ENCODE data around the gene TMOD3. TPM values are rescaled to one million over a fixed set of nuclear protein-coding genes. Genes with fewer than 3 reads are reported as not detected.

The TMOD3 gene
- total RNA-seq, 2 donors from 2014 or later, result 9.2 to 11.2 TPM

GRCh38 chr15:51846463-51847230 lies 17.2 kb downstream of the TMOD3 start:
- no peak overlapping the region for H3K4me3 ChIP-seq
- DNase-seq (no peak), ATAC-seq (peak; percentile 35)
- no peaks in the 10 kb centered on the region for H3K9me3 ChIP-seq
- H3K4me1 ChIP-seq, result peaks cover 63% of the 10 kb centered on the region
- H3K27ac ChIP-seq, result peak overlapping the region in 2 of 4 donors; percentile 1 to 43
- no peaks in the 10 kb centered on the region for H3K36me3 ChIP-seq (replicated peaks in 1 of 2; ENCODE audit: insufficient read depth in 1 of 2, low read depth in 2 of 2)
- intact Hi-C loops (cut with DNase I), result no loop called here
- no peaks in the 10 kb centered on the region for H3K27me3 ChIP-seq
- TF ChIP-seq CTCF (IDR thresholded peaks at IDR 0.05), result no peak
- no peak for TF ChIP-seq POLR2A (IDR thresholded peaks at IDR 0.05)
- 59 to 63% methylated on average over 3 of the region's 3 CpGs for WGBS, 2 donors

GRCh38 chr15:51848811-51849210 lies 19.4 kb downstream of the TMOD3 start:
- intact Hi-C loops (cut with DNase I), result no loop called here

GRCh38 chr15:51849860-51850259 lies 20.4 kb downstream of the TMOD3 start:
- peaks cover 31% of the 10 kb centered on the region for H3K4me1 ChIP-seq

More at GRCh38 chr15:51848811-51849210, 19.4 kb downstream of the TMOD3 start:
- no peaks in the 10 kb centered on the region for H3K36me3 ChIP-seq (replicated peaks in 1 of 2; ENCODE audit: insufficient read depth in 1 of 2, low read depth in 2 of 2)
- H3K27me3 ChIP-seq, result no peaks in the 10 kb centered on the region
- TF ChIP-seq POLR2A (IDR thresholded peaks at IDR 0.05) (no peak), CTCF (IDR thresholded peaks at IDR 0.05) (no peak)
- no peak for DNase-seq
- H3K9me3 ChIP-seq, result no peaks in the 10 kb centered on the region
- no peak for ATAC-seq
- 42 to 46% methylated on average over 3 of the region's 3 CpGs for WGBS, 2 donors
- H3K4me3 ChIP-seq, result no peak overlapping the region
- H3K27ac ChIP-seq, result no peak overlapping the region
- H3K4me1 ChIP-seq, result peaks cover 42% of the 10 kb centered on the region

GRCh38 chr15:51853998-51854397 lies 24.5 kb downstream of the TMOD3 start:
- Histone ChIP-seq H3K27me3 (no peaks in the 10 kb centered on the region), H3K4me1 (peaks cover 15% of the 10 kb centered on the region), H3K36me3 (replicated peaks in 1 of 2; ENCODE audit: insufficient read depth in 1 of 2, low read depth in 2 of 2) (no peaks in the 10 kb centered on the region), H3K4me3 (no peak overlapping the region), H3K27ac (no peak overlapping the region), H3K9me3 (no peaks in the 10 kb centered on the region)
- intact Hi-C loops (cut with DNase I), result no loop called here
- DNase-seq, result no peak
- no peak for ATAC-seq
- TF ChIP-seq POLR2A (IDR thresholded peaks at IDR 0.05) (no peak), CTCF (IDR thresholded peaks at IDR 0.05) (no peak)
- 78 to 86% methylated on average over 2 of the region's 2 CpGs for WGBS, 2 donors

More at GRCh38 chr15:51849860-51850259, 20.4 kb downstream of the TMOD3 start:
- Histone ChIP-seq H3K27me3 (no peaks in the 10 kb centered on the region), H3K4me3 (no peak overlapping the region), H3K9me3 (no peaks in the 10 kb centered on the region), H3K27ac (no peak overlapping the region), H3K36me3 (replicated peaks in 1 of 2; ENCODE audit: insufficient read depth in 1 of 2, low read depth in 2 of 2) (no peaks in the 10 kb centered on the region)
- intact Hi-C loops (cut with DNase I), result no loop called here
- 92 to 95% methylated on average over 3 of the region's 3 CpGs for WGBS, 2 donors
- TF ChIP-seq CTCF (IDR thresholded peaks at IDR 0.05) (no peak), POLR2A (IDR thresholded peaks at IDR 0.05) (no peak)
- ATAC-seq (no peak), DNase-seq (no peak)

GRCh38 chr15:51855612-51856011 lies 26.2 kb downstream of the TMOD3 start:
- Histone ChIP-seq H3K27me3 (no peaks in the 10 kb centered on the region), H3K4me1 (peaks cover 13% of the 10 kb centered on the region), H3K4me3 (no peak overlapping the region), H3K36me3 (replicated peaks in 1 of 2; ENCODE audit: insufficient read depth in 1 of 2, low read depth in 2 of 2) (no peaks in the 10 kb centered on the region), H3K9me3 (no peaks in the 10 kb centered on the region), H3K27ac (no peak overlapping the region)
- TF ChIP-seq POLR2A (IDR thresholded peaks at IDR 0.05) (no peak), CTCF (IDR thresholded peaks at IDR 0.05) (no peak)
- ATAC-seq, result no peak
- DNase-seq, result no peak
- intact Hi-C loops (cut with DNase I), result no loop called here
- whole genome bisulfite sequencing, 2 donors, result 69 to 78% methylated on average over 1 of the region's 1 CpG

All from body of pancreas (tissue), 4 donors.